ENCODE measurements around the gene CUBN. TPM values are rescaled to one million over a fixed set of nuclear protein-coding genes. Genes with fewer than 3 reads are reported as not detected.

CUBN gene
- total RNA-seq, 4 donors from 2014 or later: 13.4 to 31.0 (median 19.7) TPM

- no peak for DNase-seq
- H3K27ac ChIP-seq: peak overlapping the region in 1 of 3 donors; percentile 57
- TF ChIP-seq POLR2A (IDR thresholded peaks at IDR 0.05) (no peak), CTCF (IDR thresholded peaks at IDR 0.05) (no peak)
- WGBS, 2 donors: 79 to 81% methylated on average over 4 of the region's 4 CpGs
- no peak overlapping the region for H3K4me3 ChIP-seq (replicated peaks in 1 of 3)
- no peaks in the 10 kb centered on the region for H3K27me3 ChIP-seq
- no peaks in the 10 kb centered on the region for H3K36me3 ChIP-seq
- peaks cover 19 to 47% of the 10 kb centered on the region in 2 donors for H3K4me1 ChIP-seq
- H3K9me3 ChIP-seq: no peaks in the 10 kb centered on the region
- intact Hi-C loops (cut with DNase I): no loop called here
Measured at GRCh38 chr10:17028798-17029197, 100.8 kb downstream of the CUBN start.

- Histone ChIP-seq H3K36me3 (no peaks in the 10 kb centered on the region), H3K4me3 (replicated peaks in 1 of 3) (no peak overlapping the region), H3K27ac (no peak overlapping the region), H3K4me1 (peaks cover 29 to 57% of the 10 kb centered on the region in 2 donors), H3K9me3 (no peaks in the 10 kb centered on the region), H3K27me3 (no peaks in the 10 kb centered on the region)
- intact Hi-C loops (cut with DNase I): no loop called here
- no peak for DNase-seq
- TF ChIP-seq POLR2A (IDR thresholded peaks at IDR 0.05): no peak
- no peak for TF ChIP-seq CTCF (IDR thresholded peaks at IDR 0.05)
- 76 to 92% methylated on average over 6 of the region's 6 CpGs for WGBS, 2 donors
Measured at GRCh38 chr10:17026686-17027485, 102.7 kb downstream of the CUBN start.

- no peak for TF ChIP-seq CTCF (IDR thresholded peaks at IDR 0.05)
- no peak for TF ChIP-seq POLR2A (IDR thresholded peaks at IDR 0.05)
- Histone ChIP-seq H3K4me1 (peaks cover 25 to 50% of the 10 kb centered on the region in 2 donors), H3K27ac (peak overlapping the region in 1 of 3 donors; percentile 79), H3K9me3 (no peaks in the 10 kb centered on the region), H3K4me3 (replicated peaks in 1 of 3) (no peak overlapping the region), H3K27me3 (no peaks in the 10 kb centered on the region), H3K36me3 (no peaks in the 10 kb centered on the region)
- no peak for DNase-seq
- whole genome bisulfite sequencing, 2 donors: 65 to 76% methylated on average over 7 of the region's 7 CpGs
- intact Hi-C loops (cut with DNase I): no loop called here
Measured at GRCh38 chr10:17025444-17026295, 103.9 kb downstream of the CUBN start.

GRCh38 chr10:17024461-17024860 lies 105.2 kb downstream of the CUBN start:
- DNase-seq: no peak
- Histone ChIP-seq H3K27me3 (no peaks in the 10 kb centered on the region), H3K36me3 (no peaks in the 10 kb centered on the region), H3K4me3 (replicated peaks in 1 of 3) (no peak overlapping the region), H3K27ac (peak overlapping the region; percentile 67 to 79 (median 77)), H3K4me1 (peaks cover 25 to 42% of the 10 kb centered on the region in 2 donors), H3K9me3 (no peaks in the 10 kb centered on the region)
- 92 to 99% methylated on average over 4 of the region's 4 CpGs for WGBS, 2 donors
- intact Hi-C loops (cut with DNase I): no loop called here
- no peak for TF ChIP-seq POLR2A (IDR thresholded peaks at IDR 0.05)
- TF ChIP-seq CTCF (IDR thresholded peaks at IDR 0.05): no peak
